DND-41 (cell line): ENCODE data around the gene SFT2D1.

ENCODE experiments used
- ATAC-seq: fragments of 200-7000 bp; cut with Tn5 transposase; 3 replicates; pipeline ENCODE4 v1.9.1; 2021; ENCODE audit warnings: low read depth; ENCODE audit not compliant: insufficient read depth
- DNase-seq: peaks from one replicate; pipeline ENCODE4 v3.0.0-alpha.2; 2020
- H2AFZ ChIP-seq: 2 replicates; pipeline ENCODE4 v1.6.0; 2012; ENCODE audit warnings: low read depth, low read length
- H3K27ac ChIP-seq: 2 replicates; pipeline ENCODE4 v1.5.1; 2012; ENCODE audit warnings: low read length, inconsistent platforms
- H3K27me3 ChIP-seq: fragments of 200-600 bp; sonication (generic); 2 replicates; pipeline ENCODE4 v1.6.0; 2012; ENCODE audit warnings: low read length, mild to moderate bottlenecking, inconsistent platforms; ENCODE audit not compliant: insufficient read depth, poor library complexity
- H3K36me3 ChIP-seq: 2 replicates; pipeline ENCODE4 v1.5.1; 2012; ENCODE audit warnings: low read length, inconsistent platforms; ENCODE audit not compliant: insufficient read depth
- H3K4me1 ChIP-seq: 2 replicates; pipeline ENCODE4 v1.5.1; 2012; ENCODE audit warnings: mild to moderate bottlenecking, low read length; ENCODE audit not compliant: insufficient read depth
- H3K4me2 ChIP-seq: 2 replicates; pipeline ENCODE4 v1.6.0; 2012; ENCODE audit warnings: mild to moderate bottlenecking, moderate library complexity, low read length, inconsistent platforms; ENCODE audit not compliant: insufficient read depth
- H3K4me3 ChIP-seq, 2 experiments: fragments of 200-600 bp in 1 of 2; shearing (Covaris generic) in 1 of 2; 2 replicates each; pipeline ENCODE4 v1.5.1; 2012 to 2016; ENCODE audit warnings: inconsistent platforms in 2 of 2, low read length in 2 of 2, mild to moderate bottlenecking in 2 of 2, low read depth in 1 of 2, moderate library complexity in 1 of 2
- H3K79me2 ChIP-seq: 2 replicates; pipeline ENCODE4 v1.6.0; 2012; ENCODE audit warnings: low read length, inconsistent platforms; ENCODE audit not compliant: insufficient read depth
- H3K9ac ChIP-seq: 2 replicates; pipeline ENCODE4 v1.6.0; 2012; ENCODE audit warnings: low read depth, mild to moderate bottlenecking, inconsistent platforms, low read length, moderate library complexity
- H3K9me3 ChIP-seq: 2 replicates; pipeline ENCODE4 v1.5.1; 2012; ENCODE audit warnings: low read length, moderate library complexity, mild to moderate bottlenecking, inconsistent platforms; ENCODE audit not compliant: insufficient read depth, severe bottlenecking
- H4K20me1 ChIP-seq: 2 replicates; pipeline ENCODE4 v1.6.0; 2012; ENCODE audit warnings: low read length; ENCODE audit not compliant: insufficient read depth
- EZH2 ChIP-seq: IDR thresholded peaks from 3 replicates; pipeline ENCODE4 v1.6.1; 2012; ENCODE audit warnings: borderline replicate concordance, low read depth, mild to moderate bottlenecking, moderate library complexity, low read length, inconsistent platforms; ENCODE audit not compliant: severe bottlenecking
- TF ChIP-seq, protein P1 (sequence below): IDR thresholded peaks from 2 replicates; pipeline ENCODE4 v1.5.1; 2012; ENCODE audit warnings: borderline replicate concordance, low read length, moderate library complexity, mild to moderate bottlenecking; ENCODE audit not compliant: poor library complexity, severe bottlenecking; ENCODE audit errors: extremely low read depth

Gene SFT2D1

DNA sequence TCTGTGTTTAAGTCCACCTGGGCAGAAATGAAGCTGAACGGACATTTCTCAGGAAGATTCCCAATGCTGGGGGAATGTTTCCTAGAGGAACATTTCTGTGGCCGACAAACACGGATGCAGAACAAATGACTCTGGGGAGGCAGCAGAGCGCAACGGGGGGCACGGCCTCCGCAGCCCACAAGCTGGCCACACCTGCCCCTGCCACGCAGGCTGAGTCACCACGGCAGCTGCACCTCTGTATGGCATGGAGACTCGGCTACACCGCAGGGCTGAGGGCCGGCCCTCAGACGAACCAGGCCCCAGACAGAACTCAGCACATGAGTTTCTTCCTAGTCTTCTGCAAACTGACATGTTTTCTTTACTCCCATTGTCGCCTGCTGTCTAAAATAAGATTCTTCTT lies 24.1 kb downstream of the SFT2D1 start:
- Histone ChIP-seq H3K4me1 (peaks cover 2% of the 10 kb centered on the region; the same call in 1 of the 2 replicates), H3K9me3 (no peaks in the 10 kb centered on the region), H3K27ac (no peak overlapping the region), H3K79me2 (no peaks in the 10 kb centered on the region), H3K27me3 (no peaks in the 10 kb centered on the region), H2AFZ (no peak overlapping the region), H3K9ac (no peak overlapping the region), H3K4me2 (no peak overlapping the region), H3K36me3 (peaks cover 29% of the 10 kb centered on the region), H3K4me3 (no peak overlapping the region), H4K20me1 (0 out of 2 replicates have a peak, but pooled peaks cover 10% of the 10 kb centered on the region)
- TF ChIP-seq EZH2 = no peak
- TF ChIP-seq, protein P1, sequence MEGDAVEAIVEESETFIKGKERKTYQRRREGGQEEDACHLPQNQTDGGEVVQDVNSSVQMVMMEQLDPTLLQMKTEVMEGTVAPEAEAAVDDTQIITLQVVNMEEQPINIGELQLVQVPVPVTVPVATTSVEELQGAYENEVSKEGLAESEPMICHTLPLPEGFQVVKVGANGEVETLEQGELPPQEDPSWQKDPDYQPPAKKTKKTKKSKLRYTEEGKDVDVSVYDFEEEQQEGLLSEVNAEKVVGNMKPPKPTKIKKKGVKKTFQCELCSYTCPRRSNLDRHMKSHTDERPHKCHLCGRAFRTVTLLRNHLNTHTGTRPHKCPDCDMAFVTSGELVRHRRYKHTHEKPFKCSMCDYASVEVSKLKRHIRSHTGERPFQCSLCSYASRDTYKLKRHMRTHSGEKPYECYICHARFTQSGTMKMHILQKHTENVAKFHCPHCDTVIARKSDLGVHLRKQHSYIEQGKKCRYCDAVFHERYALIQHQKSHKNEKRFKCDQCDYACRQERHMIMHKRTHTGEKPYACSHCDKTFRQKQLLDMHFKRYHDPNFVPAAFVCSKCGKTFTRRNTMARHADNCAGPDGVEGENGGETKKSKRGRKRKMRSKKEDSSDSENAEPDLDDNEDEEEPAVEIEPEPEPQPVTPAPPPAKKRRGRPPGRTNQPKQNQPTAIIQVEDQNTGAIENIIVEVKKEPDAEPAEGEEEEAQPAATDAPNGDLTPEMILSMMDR = no peak
- no peak for DNase-seq
- peak; percentile 52; the same call in 2 of the 3 replicates for ATAC-seq

DNA sequence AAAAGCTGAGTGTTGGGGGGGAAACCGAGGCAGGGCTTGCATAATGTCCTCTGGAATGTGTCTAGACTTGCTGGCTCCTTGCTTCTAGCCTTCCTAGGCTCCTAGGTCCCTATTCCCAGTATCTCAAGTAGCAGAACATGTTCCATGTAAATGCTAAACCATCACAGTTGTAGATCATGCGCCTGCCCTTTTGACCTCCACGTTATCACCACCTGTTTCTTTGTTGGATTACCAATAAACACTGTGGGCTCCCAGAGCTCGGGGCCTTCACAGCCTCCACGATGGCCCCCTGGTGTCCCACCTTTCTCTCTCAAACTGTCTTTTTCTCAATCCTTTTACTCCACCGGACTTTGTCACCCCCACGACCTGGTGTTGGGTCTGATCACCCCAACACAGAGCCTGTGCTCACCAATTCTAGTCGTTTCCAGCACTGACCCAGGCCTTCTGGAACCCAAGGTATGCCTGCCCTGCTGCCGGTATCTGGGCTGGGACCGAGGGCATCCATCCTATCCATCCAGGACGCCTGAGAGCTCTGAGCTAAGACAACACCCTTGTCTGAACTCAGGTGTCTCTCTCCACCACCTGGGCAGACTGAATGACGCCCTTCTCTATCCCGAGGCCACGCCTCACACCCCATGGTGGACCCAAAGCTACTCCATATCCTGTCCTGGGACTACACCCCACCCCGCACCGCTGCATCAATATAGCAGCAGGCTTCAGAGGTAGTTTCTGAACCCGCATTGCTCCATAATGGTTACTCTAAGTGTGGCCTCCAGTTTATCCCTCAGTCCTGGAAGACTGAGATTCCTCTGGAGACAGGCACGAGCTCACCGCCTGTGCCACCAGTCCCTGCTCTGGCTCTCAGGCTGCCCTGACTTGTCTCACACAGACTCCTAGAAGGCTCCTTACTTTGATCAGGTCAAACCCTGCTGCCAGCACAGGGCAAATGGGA lies 24.8 kb downstream of the SFT2D1 start:
- no peak overlapping the region for H3K9ac ChIP-seq
- no peak overlapping the region for H2AFZ ChIP-seq
- ATAC-seq (peak; percentile 5; the same call in 1 of the 3 replicates), DNase-seq (no peak)
- 0 out of 2 replicates have a peak, but pooled peaks cover 10% of the 10 kb centered on the region for H4K20me1 ChIP-seq
- no peaks in the 10 kb centered on the region for H3K79me2 ChIP-seq
- H3K4me1 ChIP-seq = peaks cover 2% of the 10 kb centered on the region; the same call in 1 of the 2 replicates
- H3K4me2 ChIP-seq = no peak overlapping the region
- H3K27me3 ChIP-seq = no peaks in the 10 kb centered on the region
- H3K9me3 ChIP-seq = no peaks in the 10 kb centered on the region
- peaks cover 25% of the 10 kb centered on the region for H3K36me3 ChIP-seq
- H3K27ac ChIP-seq = no peak overlapping the region
- H3K4me3 ChIP-seq = no peak overlapping the region
- no peak for TF ChIP-seq EZH2

DNA sequence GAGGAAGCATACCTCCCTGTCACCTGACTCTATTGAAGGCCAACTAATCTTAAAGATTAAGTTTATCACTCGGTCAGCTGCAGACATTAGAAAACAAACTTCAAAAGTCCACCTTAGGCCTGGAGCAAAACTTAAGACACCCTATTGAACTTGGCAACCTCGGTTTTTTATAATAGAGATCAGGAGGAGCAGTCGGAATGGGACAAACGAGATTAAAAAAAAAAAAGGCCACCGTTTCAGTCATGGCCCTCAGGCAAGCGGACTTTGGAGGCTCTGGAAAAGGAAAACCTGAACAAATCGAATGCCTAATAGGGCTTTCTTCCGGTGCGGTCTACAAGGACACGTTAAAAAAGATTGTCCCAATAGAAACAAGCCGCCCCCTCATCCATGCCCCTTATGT lies 26.9 kb downstream of the SFT2D1 start:
- DNase-seq (no peak), ATAC-seq (no peak)
- Histone ChIP-seq H3K4me3 (no peak overlapping the region), H3K4me1 (peaks cover 2% of the 10 kb centered on the region; the same call in 1 of the 2 replicates), H3K27me3 (no peaks in the 10 kb centered on the region), H3K79me2 (no peaks in the 10 kb centered on the region), H3K27ac (no peak overlapping the region), H3K9ac (no peak overlapping the region), H2AFZ (no peak overlapping the region), H3K36me3 (peaks cover 13% of the 10 kb centered on the region; the same call in 1 of the 2 replicates), H4K20me1 (0 out of 2 replicates have a peak, but pooled peaks cover 6% of the 10 kb centered on the region), H3K4me2 (no peak overlapping the region), H3K9me3 (no peaks in the 10 kb centered on the region)
- TF ChIP-seq, protein P1 = no peak
- no peak for TF ChIP-seq EZH2

DNA sequence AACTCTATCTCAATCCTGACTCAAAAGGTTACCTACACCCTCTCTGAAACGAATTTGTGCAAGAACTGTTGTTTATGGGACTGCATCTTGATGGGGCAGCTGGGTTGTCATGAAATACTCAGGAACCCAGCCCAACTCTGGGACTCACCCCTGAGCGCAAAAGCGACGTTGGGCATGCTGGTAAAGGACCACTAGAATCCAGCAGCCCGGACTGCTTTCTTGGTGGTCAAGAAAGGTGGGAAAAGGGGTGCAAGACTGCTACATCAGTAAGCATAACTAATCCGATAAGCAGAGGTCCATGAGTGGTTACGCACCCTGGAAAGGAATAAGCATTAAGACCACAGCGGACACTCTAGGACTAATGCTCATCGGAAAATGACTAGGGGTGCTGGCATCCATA lies 27.9 kb downstream of the SFT2D1 start:
- no peaks in the 10 kb centered on the region for H3K9me3 ChIP-seq
- peaks cover 6% of the 10 kb centered on the region; the same call in 1 of the 2 replicates for H3K36me3 ChIP-seq
- H3K4me1 ChIP-seq = peaks cover 2% of the 10 kb centered on the region; the same call in 1 of the 2 replicates
- ATAC-seq (no peak), DNase-seq (no peak)
- no peak for TF ChIP-seq EZH2
- TF ChIP-seq, protein P1 = no peak
- H3K27ac ChIP-seq = no peak overlapping the region
- 0 out of 2 replicates have a peak, but pooled peaks cover 6% of the 10 kb centered on the region for H4K20me1 ChIP-seq
- H3K4me2 ChIP-seq = no peak overlapping the region
- H3K79me2 ChIP-seq = no peaks in the 10 kb centered on the region
- H3K4me3 ChIP-seq = no peak overlapping the region
- H3K9ac ChIP-seq = no peak overlapping the region
- no peaks in the 10 kb centered on the region for H3K27me3 ChIP-seq
- H2AFZ ChIP-seq = no peak overlapping the region
